ENCODE results near the gene ACSF3.

DNA sequence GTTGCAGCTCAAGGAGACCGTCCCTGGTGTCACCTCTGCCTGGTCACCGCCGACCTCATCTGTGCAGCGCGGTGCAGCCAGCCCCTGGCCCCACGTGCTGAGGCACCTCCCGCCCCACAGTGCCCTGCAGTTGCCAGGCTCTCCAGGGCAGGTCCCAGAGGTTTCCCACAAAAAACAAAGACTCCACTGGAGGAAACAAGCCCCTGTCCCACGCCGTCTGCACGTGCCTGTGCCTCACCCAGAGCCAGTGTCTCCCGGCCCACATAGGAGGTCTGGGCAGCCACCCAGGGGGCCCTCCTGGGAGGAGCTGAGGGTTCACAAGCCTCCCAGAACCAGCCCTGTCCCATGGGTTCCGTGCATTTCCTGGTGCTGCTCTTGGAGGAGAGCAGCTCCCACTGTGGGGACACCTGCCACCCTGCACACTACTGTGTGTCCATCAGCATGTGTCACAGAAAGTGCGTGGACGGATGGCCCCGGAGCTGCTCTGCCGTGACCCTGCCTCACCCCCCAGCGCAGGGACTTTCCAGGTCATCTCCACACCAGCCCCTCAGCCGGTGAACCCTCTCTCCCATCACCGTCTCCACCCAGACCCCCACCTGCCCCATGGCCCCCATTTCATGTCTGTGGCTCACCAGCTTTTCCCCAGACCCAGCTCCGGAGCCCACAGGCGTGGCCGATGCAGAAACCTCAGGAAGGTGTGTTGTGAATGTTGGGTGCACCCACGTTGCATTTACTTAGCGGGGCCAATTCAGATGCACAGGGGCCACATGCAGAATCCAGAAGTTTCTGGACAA is 60.9 kb downstream of the ACSF3 start:
- TF ChIP-seq, protein P1, sequence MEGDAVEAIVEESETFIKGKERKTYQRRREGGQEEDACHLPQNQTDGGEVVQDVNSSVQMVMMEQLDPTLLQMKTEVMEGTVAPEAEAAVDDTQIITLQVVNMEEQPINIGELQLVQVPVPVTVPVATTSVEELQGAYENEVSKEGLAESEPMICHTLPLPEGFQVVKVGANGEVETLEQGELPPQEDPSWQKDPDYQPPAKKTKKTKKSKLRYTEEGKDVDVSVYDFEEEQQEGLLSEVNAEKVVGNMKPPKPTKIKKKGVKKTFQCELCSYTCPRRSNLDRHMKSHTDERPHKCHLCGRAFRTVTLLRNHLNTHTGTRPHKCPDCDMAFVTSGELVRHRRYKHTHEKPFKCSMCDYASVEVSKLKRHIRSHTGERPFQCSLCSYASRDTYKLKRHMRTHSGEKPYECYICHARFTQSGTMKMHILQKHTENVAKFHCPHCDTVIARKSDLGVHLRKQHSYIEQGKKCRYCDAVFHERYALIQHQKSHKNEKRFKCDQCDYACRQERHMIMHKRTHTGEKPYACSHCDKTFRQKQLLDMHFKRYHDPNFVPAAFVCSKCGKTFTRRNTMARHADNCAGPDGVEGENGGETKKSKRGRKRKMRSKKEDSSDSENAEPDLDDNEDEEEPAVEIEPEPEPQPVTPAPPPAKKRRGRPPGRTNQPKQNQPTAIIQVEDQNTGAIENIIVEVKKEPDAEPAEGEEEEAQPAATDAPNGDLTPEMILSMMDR (IDR thresholded peaks at IDR 0.05; ENCODE audit: poor library complexity): no peak
- no peak for TF ChIP-seq EZH2phosphoT487 (IDR thresholded peaks at IDR 0.05; ENCODE audit: low read depth, severe bottlenecking, unreplicated experiment)
- TF ChIP-seq EZH2 (IDR thresholded peaks at IDR 0.05; ENCODE audit: borderline replicate concordance): no peak

All from hepatocyte (in vitro differentiated cells).